Measurements from ENCODE around the gene METTL24.

Gene METTL24

DNA sequence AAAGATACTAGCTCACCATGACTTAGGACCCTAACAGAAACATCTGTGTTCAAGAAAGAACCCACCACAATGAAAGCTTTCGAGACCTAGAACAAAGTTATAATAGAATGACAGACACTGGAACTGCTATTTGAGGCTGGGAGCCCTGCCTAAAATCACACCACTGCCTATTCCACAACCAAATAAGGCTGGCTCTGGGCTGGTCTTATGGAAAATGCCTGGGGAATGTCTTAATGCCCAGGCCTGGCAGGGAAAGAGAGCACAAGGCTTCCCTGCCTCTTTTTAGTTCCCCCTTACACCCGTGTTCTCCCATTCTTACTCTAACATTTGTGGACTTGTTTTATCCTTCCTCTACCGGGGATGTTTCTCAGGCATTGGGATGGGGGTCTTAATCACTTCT lies 5.6 kb upstream of the METTL24 start:
- Histone ChIP-seq H3K36me3 (ENCODE audit: control insufficient read depth, insufficient read depth, low read length) (no peaks in the 10 kb centered on the region), H3K27me3 (replicated peaks; ENCODE audit: control insufficient read depth, insufficient read depth, low read length) (no peaks in the 10 kb centered on the region; the same call in 1 of the 2 replicates), H3K4me3 (replicated peaks; ENCODE audit: low read depth, low read length) (no peak overlapping the region)
- no peak for DNase-seq (ENCODE audit: extremely low read depth, insufficient read length)
- TF ChIP-seq, protein P1, sequence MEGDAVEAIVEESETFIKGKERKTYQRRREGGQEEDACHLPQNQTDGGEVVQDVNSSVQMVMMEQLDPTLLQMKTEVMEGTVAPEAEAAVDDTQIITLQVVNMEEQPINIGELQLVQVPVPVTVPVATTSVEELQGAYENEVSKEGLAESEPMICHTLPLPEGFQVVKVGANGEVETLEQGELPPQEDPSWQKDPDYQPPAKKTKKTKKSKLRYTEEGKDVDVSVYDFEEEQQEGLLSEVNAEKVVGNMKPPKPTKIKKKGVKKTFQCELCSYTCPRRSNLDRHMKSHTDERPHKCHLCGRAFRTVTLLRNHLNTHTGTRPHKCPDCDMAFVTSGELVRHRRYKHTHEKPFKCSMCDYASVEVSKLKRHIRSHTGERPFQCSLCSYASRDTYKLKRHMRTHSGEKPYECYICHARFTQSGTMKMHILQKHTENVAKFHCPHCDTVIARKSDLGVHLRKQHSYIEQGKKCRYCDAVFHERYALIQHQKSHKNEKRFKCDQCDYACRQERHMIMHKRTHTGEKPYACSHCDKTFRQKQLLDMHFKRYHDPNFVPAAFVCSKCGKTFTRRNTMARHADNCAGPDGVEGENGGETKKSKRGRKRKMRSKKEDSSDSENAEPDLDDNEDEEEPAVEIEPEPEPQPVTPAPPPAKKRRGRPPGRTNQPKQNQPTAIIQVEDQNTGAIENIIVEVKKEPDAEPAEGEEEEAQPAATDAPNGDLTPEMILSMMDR (IDR thresholded peaks at IDR 0.05; ENCODE audit: insufficient read depth, low read length, poor library complexity, severe bottlenecking) = no peak

DNA sequence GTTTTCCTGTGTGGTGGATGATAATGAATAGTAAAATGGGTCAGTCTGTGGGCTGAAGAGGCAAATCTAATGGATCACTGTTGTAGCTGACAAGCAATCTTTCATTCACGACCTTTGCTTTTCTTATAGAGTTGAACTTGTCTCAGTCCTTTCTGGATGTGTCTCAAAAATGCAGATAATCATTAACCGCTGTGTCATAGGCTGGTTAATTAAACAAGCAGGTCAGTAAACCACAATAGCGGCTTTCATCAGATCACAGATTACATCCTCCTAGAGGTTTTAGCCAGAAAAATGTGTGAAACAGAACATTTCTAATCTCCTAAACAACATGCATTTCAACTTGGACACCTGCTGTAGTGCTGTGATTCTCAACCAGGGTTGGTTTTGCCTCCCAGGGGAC lies 2.5 kb upstream of the METTL24 start:
- TF ChIP-seq, protein P1 (IDR thresholded peaks at IDR 0.05; ENCODE audit: insufficient read depth, low read length, poor library complexity, severe bottlenecking) = no peak
- Histone ChIP-seq H3K36me3 (ENCODE audit: control insufficient read depth, insufficient read depth, low read length) (no peaks in the 10 kb centered on the region), H3K27me3 (replicated peaks; ENCODE audit: control insufficient read depth, insufficient read depth, low read length) (peaks cover 2% of the 10 kb centered on the region; the same call in 1 of the 2 replicates), H3K4me3 (replicated peaks; ENCODE audit: low read depth, low read length) (no peak overlapping the region)
- DNase-seq (ENCODE audit: extremely low read depth, insufficient read length) = no peak

DNA sequence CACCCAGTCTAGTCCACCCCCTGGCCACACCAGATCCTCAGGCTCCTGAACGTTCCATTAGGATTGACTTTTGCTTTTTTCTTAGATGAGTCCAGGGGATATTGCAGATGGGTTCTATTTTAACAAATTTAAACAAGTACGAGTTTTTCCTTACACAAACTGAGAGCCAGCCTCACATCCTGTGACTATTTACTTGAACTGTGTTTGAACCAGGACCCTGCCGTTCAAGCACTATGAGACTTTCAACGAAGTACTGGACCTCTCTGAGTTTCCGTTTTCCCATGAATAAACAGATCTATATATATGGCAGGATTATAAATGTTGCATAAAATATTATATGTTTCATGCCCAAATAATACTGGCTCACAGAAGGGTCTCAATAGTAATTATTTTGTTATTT lies 1.4 kb upstream of the METTL24 start:
- no peaks in the 10 kb centered on the region for H3K36me3 ChIP-seq (ENCODE audit: control insufficient read depth, insufficient read depth, low read length)
- TF ChIP-seq, protein P1 (IDR thresholded peaks at IDR 0.05; ENCODE audit: insufficient read depth, low read length, poor library complexity, severe bottlenecking) = no peak
- no peak overlapping the region for H3K4me3 ChIP-seq (replicated peaks; ENCODE audit: low read depth, low read length)
- peaks cover 2% of the 10 kb centered on the region; the same call in 1 of the 2 replicates for H3K27me3 ChIP-seq (replicated peaks; ENCODE audit: control insufficient read depth, insufficient read depth, low read length)
- DNase-seq (ENCODE audit: extremely low read depth, insufficient read length) = no peak

DNA sequence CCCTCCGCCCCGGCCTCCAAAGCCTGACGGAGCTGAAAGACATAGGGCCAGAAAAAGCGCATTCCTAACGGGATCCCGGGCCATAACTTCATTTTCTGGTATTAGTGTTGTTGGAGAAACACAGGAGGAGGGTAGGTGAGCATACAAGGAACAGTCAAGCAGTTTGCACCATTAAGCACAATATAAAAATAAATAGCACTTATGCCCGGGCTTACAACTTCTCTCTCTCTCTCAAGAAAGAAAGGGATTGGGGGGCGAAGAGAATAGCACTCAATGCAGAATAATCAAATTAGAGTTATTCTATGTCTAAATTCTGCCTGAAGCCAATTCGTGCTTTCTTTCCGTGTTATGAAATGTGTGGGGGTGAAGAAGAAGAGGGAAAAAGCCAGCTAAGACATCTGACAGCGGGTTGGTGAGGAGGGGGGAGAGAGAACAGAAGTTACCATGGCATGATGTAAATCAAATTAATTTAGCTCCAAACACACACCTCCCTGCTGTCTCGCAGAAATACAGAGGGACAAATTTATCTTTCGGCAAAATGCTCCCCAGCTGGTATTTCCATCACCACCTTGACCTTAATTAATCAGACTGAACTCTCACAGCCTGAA lies 508 bp upstream of the METTL24 start:
- Histone ChIP-seq H3K36me3 (ENCODE audit: control insufficient read depth, insufficient read depth, low read length) (no peaks in the 10 kb centered on the region), H3K4me3 (replicated peaks; ENCODE audit: low read depth, low read length) (no peak overlapping the region), H3K27me3 (replicated peaks; ENCODE audit: control insufficient read depth, insufficient read depth, low read length) (peaks cover 2% of the 10 kb centered on the region; the same call in 1 of the 2 replicates)
- TF ChIP-seq, protein P1 (IDR thresholded peaks at IDR 0.05; ENCODE audit: insufficient read depth, low read length, poor library complexity, severe bottlenecking) = no peak
- DNase-seq (ENCODE audit: extremely low read depth, insufficient read length) = no peak

DNA sequence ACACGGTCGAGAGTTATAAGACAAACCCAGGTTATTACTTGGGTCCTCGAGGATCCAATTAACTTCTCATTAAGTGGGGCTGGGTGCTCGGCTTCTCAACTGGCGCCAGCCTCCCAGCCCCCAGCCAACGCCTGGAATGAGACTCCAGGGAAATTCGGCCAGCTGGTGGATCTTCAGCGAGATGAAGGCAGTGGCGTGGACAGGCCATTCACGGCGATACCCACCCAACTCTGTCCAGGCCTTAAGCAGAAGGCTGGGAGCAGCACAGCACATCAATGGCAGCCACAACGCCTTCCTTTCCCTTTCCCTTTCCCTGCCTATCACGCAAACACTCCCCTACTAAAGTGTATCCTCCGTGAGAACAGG lies 868 bp downstream of the METTL24 start:
- peak overlapping the region; percentile 34 for H3K4me3 ChIP-seq (replicated peaks; ENCODE audit: low read depth, low read length)
- peaks cover 2% of the 10 kb centered on the region for H3K27me3 ChIP-seq (replicated peaks; ENCODE audit: control insufficient read depth, insufficient read depth, low read length)
- no peaks in the 10 kb centered on the region for H3K36me3 ChIP-seq (ENCODE audit: control insufficient read depth, insufficient read depth, low read length)
- DNase-seq (ENCODE audit: extremely low read depth, insufficient read length) = no peak
- TF ChIP-seq, protein P1 (IDR thresholded peaks at IDR 0.05; ENCODE audit: insufficient read depth, low read length, poor library complexity, severe bottlenecking) = no peak

DNA sequence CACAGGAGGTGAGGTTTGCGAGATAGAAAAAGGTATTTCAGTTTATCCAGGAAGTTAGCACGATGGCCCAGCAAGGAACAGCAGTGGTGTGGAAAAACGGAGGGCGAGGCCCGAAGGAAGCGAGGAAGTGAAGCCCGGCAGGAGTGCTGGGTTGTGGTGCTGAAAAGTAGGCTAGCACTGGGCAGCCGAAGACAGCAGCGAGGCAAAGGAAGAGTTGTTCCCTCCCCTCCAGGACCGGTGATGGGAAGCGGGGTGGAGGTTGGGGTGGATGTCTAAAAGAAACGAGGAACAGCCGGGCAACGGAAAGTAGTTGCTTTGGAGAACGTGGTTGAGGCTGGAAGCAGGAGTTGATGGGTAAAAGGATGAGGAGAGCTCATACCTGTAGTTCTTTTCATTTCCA lies 1.4 kb downstream of the METTL24 start:
- no peaks in the 10 kb centered on the region for H3K36me3 ChIP-seq (ENCODE audit: control insufficient read depth, insufficient read depth, low read length)
- H3K27me3 ChIP-seq (replicated peaks; ENCODE audit: control insufficient read depth, insufficient read depth, low read length) = peaks cover 2% of the 10 kb centered on the region
- TF ChIP-seq, protein P1 (IDR thresholded peaks at IDR 0.05; ENCODE audit: insufficient read depth, low read length, poor library complexity, severe bottlenecking) = no peak
- no peak for DNase-seq (ENCODE audit: extremely low read depth, insufficient read length)
- no peak overlapping the region for H3K4me3 ChIP-seq (replicated peaks; ENCODE audit: low read depth, low read length)
